Activated naive CD4-positive, alpha-beta T cell treated with anti-CD3 and anti-CD28 coated beads, Interleukin-2, amount 50 U/mL, for 24 hours (primary cell): ENCODE results near the gene UBE2V1.
"Not testable (repeated sequence)": the region's sequence is repeated elsewhere in the genome, so short reads cannot be mapped to it uniquely, and the experiment has no call there.

Experiments
- H3K27ac Mint-ChIP-seq: one replicate; pipeline ENCODE4 v1.8.0; 2021; ENCODE audit warnings: mild to moderate bottlenecking, mixed read lengths
- H3K27me3 Mint-ChIP-seq: one replicate; pipeline ENCODE4 v1.8.0; 2021; ENCODE audit warnings: mixed read lengths
- H3K36me3 Mint-ChIP-seq: one replicate; pipeline ENCODE4 v1.8.0; 2021; ENCODE audit warnings: mixed read lengths
- H3K4me1 Mint-ChIP-seq: one replicate; pipeline ENCODE4 v1.8.0; 2021; ENCODE audit warnings: mixed read lengths
- H3K4me3 Mint-ChIP-seq: one replicate; pipeline ENCODE4 v1.8.0; 2021; ENCODE audit warnings: mild to moderate bottlenecking, mixed read lengths
- H3K9me3 Mint-ChIP-seq: one replicate; pipeline ENCODE4 v1.8.0; 2021; ENCODE audit warnings: mixed read lengths

Gene UBE2V1

GRCh38 chr20:50095476-50096078 lies 17.4 kb downstream of the UBE2V1 start:
- peaks cover 44% of the 10 kb centered on the region for H3K4me1 Mint-ChIP-seq

GRCh38 chr20:50094522-50094921 lies 18.4 kb downstream of the UBE2V1 start:
- peaks cover 45% of the 10 kb centered on the region for H3K4me1 Mint-ChIP-seq
- no peak overlapping the region for H3K27ac Mint-ChIP-seq
- peaks cover 3% of the 10 kb centered on the region for H3K36me3 Mint-ChIP-seq
- H3K9me3 Mint-ChIP-seq: no peaks in the 10 kb centered on the region
- H3K4me3 Mint-ChIP-seq: no peak overlapping the region
- no peaks in the 10 kb centered on the region for H3K27me3 Mint-ChIP-seq

More at GRCh38 chr20:50095476-50096078, 17.4 kb downstream of the UBE2V1 start:
- Mint-ChIP-seq H3K36me3 (peaks cover 3% of the 10 kb centered on the region), H3K9me3 (no peaks in the 10 kb centered on the region), H3K4me3 (no peak overlapping the region), H3K27ac (no peak overlapping the region), H3K27me3 (no peaks in the 10 kb centered on the region)

- Mint-ChIP-seq H3K27me3 (no peaks in the 10 kb centered on the region), H3K9me3 (no peaks in the 10 kb centered on the region), H3K27ac (no peak overlapping the region), H3K4me3 (no peak overlapping the region), H3K36me3 (peaks cover 3% of the 10 kb centered on the region), H3K4me1 (peaks cover 41% of the 10 kb centered on the region)
These were observed 19.7 kb downstream of the UBE2V1 start for GRCh38 chr20:50093240-50093639.

GRCh38 chr20:50092436-50092835 lies 20.5 kb downstream of the UBE2V1 start:
- Mint-ChIP-seq H3K36me3 (peaks cover 3% of the 10 kb centered on the region), H3K27me3 (no peaks in the 10 kb centered on the region), H3K4me3 (no peak overlapping the region), H3K27ac (peak overlapping the region; percentile 15), H3K4me1 (peaks cover 33% of the 10 kb centered on the region), H3K9me3 (no peaks in the 10 kb centered on the region)

GRCh38 chr20:50089787-50090177 lies 23.2 kb downstream of the UBE2V1 start:
- H3K4me3 Mint-ChIP-seq: no peak overlapping the region
- no peaks in the 10 kb centered on the region for H3K27me3 Mint-ChIP-seq
- no peak overlapping the region for H3K27ac Mint-ChIP-seq
- peaks cover 45% of the 10 kb centered on the region for H3K4me1 Mint-ChIP-seq
- H3K36me3 Mint-ChIP-seq: peaks cover 3% of the 10 kb centered on the region
- H3K9me3 Mint-ChIP-seq: no peaks in the 10 kb centered on the region

GRCh38 chr20:50089140-50089786 lies 23.7 kb downstream of the UBE2V1 start:
- Mint-ChIP-seq H3K4me3 (no peak overlapping the region), H3K36me3 (peaks cover 2% of the 10 kb centered on the region), H3K27ac (peak overlapping the region; percentile 38), H3K27me3 (no peaks in the 10 kb centered on the region), H3K9me3 (no peaks in the 10 kb centered on the region), H3K4me1 (peaks cover 45% of the 10 kb centered on the region)

- no peaks in the 10 kb centered on the region for H3K9me3 Mint-ChIP-seq
- peaks cover 2% of the 10 kb centered on the region for H3K36me3 Mint-ChIP-seq
- peak overlapping the region; percentile 35 for H3K27ac Mint-ChIP-seq
- H3K4me1 Mint-ChIP-seq: peaks cover 46% of the 10 kb centered on the region
- no peak overlapping the region for H3K4me3 Mint-ChIP-seq
- H3K27me3 Mint-ChIP-seq: no peaks in the 10 kb centered on the region
These were observed 24.9 kb downstream of the UBE2V1 start for GRCh38 chr20:50088022-50088421.

- peak overlapping the region; percentile 84 for H3K4me3 Mint-ChIP-seq
- no peaks in the 10 kb centered on the region for H3K9me3 Mint-ChIP-seq
- H3K27me3 Mint-ChIP-seq: no peaks in the 10 kb centered on the region
- peaks cover 3% of the 10 kb centered on the region for H3K36me3 Mint-ChIP-seq
- peak overlapping the region; percentile 75 for H3K27ac Mint-ChIP-seq
- peaks cover 39% of the 10 kb centered on the region for H3K4me1 Mint-ChIP-seq
These were observed 27.2 kb downstream of the UBE2V1 start for GRCh38 chr20:50085481-50086365.

- Mint-ChIP-seq H3K9me3 (no peaks in the 10 kb centered on the region), H3K27me3 (no peaks in the 10 kb centered on the region), H3K27ac (peak overlapping the region; percentile 42), H3K36me3 (peaks cover 3% of the 10 kb centered on the region), H3K4me3 (peak overlapping the region; percentile 84), H3K4me1 (peaks cover 34% of the 10 kb centered on the region)
These were observed 27.8 kb downstream of the UBE2V1 start for GRCh38 chr20:50085146-50085480.

- Mint-ChIP-seq H3K4me1 (peaks cover 24% of the 10 kb centered on the region), H3K9me3 (no peaks in the 10 kb centered on the region), H3K27ac (no peak overlapping the region), H3K4me3 (no peak overlapping the region), H3K27me3 (no peaks in the 10 kb centered on the region), H3K36me3 (peaks cover 3% of the 10 kb centered on the region)
These were observed 29.9 kb downstream of the UBE2V1 start for GRCh38 chr20:50083034-50083433.

GRCh38 chr20:50082056-50082455 lies 30.9 kb downstream of the UBE2V1 start:
- H3K36me3 Mint-ChIP-seq, H3K9me3 Mint-ChIP-seq, H3K4me3 Mint-ChIP-seq, H3K27ac Mint-ChIP-seq, H3K27me3 Mint-ChIP-seq: not testable (repeated sequence)
- peaks cover 24% of the 10 kb centered on the region for H3K4me1 Mint-ChIP-seq

GRCh38 chr20:50077818-50078601 lies 34.9 kb downstream of the UBE2V1 start:
- Mint-ChIP-seq H3K27ac (no peak overlapping the region), H3K4me1 (no peaks in the 10 kb centered on the region), H3K9me3 (no peaks in the 10 kb centered on the region), H3K36me3 (peaks cover 3% of the 10 kb centered on the region), H3K4me3 (no peak overlapping the region), H3K27me3 (no peaks in the 10 kb centered on the region)

GRCh38 chr20:50073500-50073899 lies 39.5 kb downstream of the UBE2V1 start:
- Mint-ChIP-seq H3K4me1 (peaks cover 4% of the 10 kb centered on the region), H3K4me3 (no peak overlapping the region), H3K9me3 (no peaks in the 10 kb centered on the region), H3K36me3 (no peaks in the 10 kb centered on the region), H3K27ac (no peak overlapping the region), H3K27me3 (no peaks in the 10 kb centered on the region)

GRCh38 chr20:50071039-50071888 lies 41.7 kb downstream of the UBE2V1 start:
- H3K27me3 Mint-ChIP-seq: no peaks in the 10 kb centered on the region
- no peak overlapping the region for H3K27ac Mint-ChIP-seq
- no peaks in the 10 kb centered on the region for H3K9me3 Mint-ChIP-seq
- H3K4me1 Mint-ChIP-seq: peaks cover 4% of the 10 kb centered on the region
- no peaks in the 10 kb centered on the region for H3K36me3 Mint-ChIP-seq
- peak overlapping the region; percentile 80 for H3K4me3 Mint-ChIP-seq

- Mint-ChIP-seq H3K4me1 (peaks cover 4% of the 10 kb centered on the region), H3K9me3 (no peaks in the 10 kb centered on the region), H3K27ac (no peak overlapping the region), H3K27me3 (no peaks in the 10 kb centered on the region), H3K4me3 (no peak overlapping the region), H3K36me3 (no peaks in the 10 kb centered on the region)
These were observed 42.6 kb downstream of the UBE2V1 start for GRCh38 chr20:50070361-50070760.
